H9 (cell line): ENCODE results near the gene ABTB1. TPM values are rescaled to one million over a fixed set of nuclear protein-coding genes. Genes with fewer than 3 reads are reported as not detected.

Source experiments
- DNase-seq: peaks from one replicate; pipeline ENCODE4 v3.0.0-alpha.2; 2017
- H2AFZ ChIP-seq: one replicate; pipeline ENCODE4 v1.6.1; 2013; ENCODE audit warnings: mild to moderate bottlenecking, low read length, control low read depth, moderate library complexity
- H2AK5ac ChIP-seq: 2 replicates; pipeline ENCODE4 v1.6.1; 2013; ENCODE audit warnings: low read length, control low read depth, mixed read lengths; ENCODE audit not compliant: insufficient read length
- H2BK120ac ChIP-seq: one replicate; pipeline ENCODE4 v1.6.1; 2013; ENCODE audit warnings: low read depth, mild to moderate bottlenecking, low read length, control low read depth, inconsistent platforms; ENCODE audit not compliant: poor library complexity, severe bottlenecking
- H2BK12ac ChIP-seq: 2 replicates; pipeline ENCODE4 v1.6.1; 2013; ENCODE audit warnings: low read length, control low read depth, mixed read lengths, low read depth; ENCODE audit not compliant: insufficient read length
- H2BK15ac ChIP-seq: 2 replicates; pipeline ENCODE4 v1.6.1; 2013; ENCODE audit warnings: low read depth, low read length, control low read depth
- H2BK20ac ChIP-seq: one replicate; pipeline ENCODE4 v1.6.1; 2013; ENCODE audit warnings: low read depth, mild to moderate bottlenecking, low read length, control low read depth, inconsistent platforms; ENCODE audit not compliant: poor library complexity, severe bottlenecking
- H2BK5ac ChIP-seq: 2 replicates; pipeline ENCODE4 v1.6.1; 2013; ENCODE audit warnings: low read length, control low read depth, mixed read lengths; ENCODE audit not compliant: insufficient read length
- H3K14ac ChIP-seq: 2 replicates; pipeline ENCODE4 v1.6.1; 2013; ENCODE audit warnings: low read length, control low read depth; ENCODE audit not compliant: insufficient read depth
- H3K18ac ChIP-seq: 2 replicates; pipeline ENCODE4 v1.6.1; 2013; ENCODE audit warnings: low read depth, mild to moderate bottlenecking, mixed read lengths, low read length, control low read depth; ENCODE audit not compliant: insufficient read length
- H3K23ac ChIP-seq: 2 replicates; pipeline ENCODE4 v1.6.1; 2013; ENCODE audit warnings: low read length, control low read depth, mixed read lengths, low read depth; ENCODE audit not compliant: insufficient read length
- H3K23me2 ChIP-seq: 2 replicates; pipeline ENCODE4 v1.6.1; 2013; ENCODE audit warnings: low read depth, mild to moderate bottlenecking, mixed read lengths, low read length, control low read depth; ENCODE audit not compliant: insufficient read length, poor library complexity, severe bottlenecking
- H3K27ac ChIP-seq: 2 replicates; pipeline ENCODE4 v1.5.1; 2013; ENCODE audit warnings: low read length, control low read depth, mixed read lengths, low read depth; ENCODE audit not compliant: insufficient read length
- H3K27me3 ChIP-seq: 2 replicates; pipeline ENCODE4 v1.6.1; 2013; ENCODE audit warnings: low read length, control low read depth, inconsistent platforms; ENCODE audit not compliant: insufficient read depth
- H3K4ac ChIP-seq: 2 replicates; pipeline ENCODE4 v1.6.1; 2013; ENCODE audit warnings: low read depth, mild to moderate bottlenecking, control low read depth, inconsistent platforms, low read length, moderate library complexity
- H3K4me1 ChIP-seq: 2 replicates; pipeline ENCODE4 v1.6.1; 2013; ENCODE audit warnings: low read length, control low read depth, inconsistent platforms; ENCODE audit not compliant: insufficient read depth
- H3K4me2 ChIP-seq: 2 replicates; pipeline ENCODE4 v1.6.1; 2013; ENCODE audit warnings: low read length, control low read depth, mixed read lengths; ENCODE audit not compliant: insufficient read length, insufficient read depth
- H3K56ac ChIP-seq: 2 replicates; pipeline ENCODE4 v1.6.1; 2013; ENCODE audit warnings: low read depth, mild to moderate bottlenecking, mixed read lengths, low read length, control low read depth; ENCODE audit not compliant: insufficient read length
- H3K79me1 ChIP-seq: 2 replicates; pipeline ENCODE4 v1.6.1; 2013; ENCODE audit warnings: low read depth, mild to moderate bottlenecking, moderate library complexity, low read length, control low read depth, inconsistent platforms; ENCODE audit not compliant: insufficient read depth, poor library complexity, severe bottlenecking
- H3K79me2 ChIP-seq: 2 replicates; pipeline ENCODE4 v1.6.1; 2013; ENCODE audit warnings: low read length, control low read depth, inconsistent platforms; ENCODE audit not compliant: insufficient read depth
- H3K9ac ChIP-seq: 2 replicates; pipeline ENCODE4 v1.6.1; 2013; ENCODE audit warnings: low read length, control low read depth, mixed read lengths; ENCODE audit not compliant: insufficient read length; ENCODE audit errors: extremely low read depth
- H3K9me3 ChIP-seq: one replicate; pipeline ENCODE4 v1.6.1; 2013; ENCODE audit warnings: low read depth, low read length, inconsistent platforms; ENCODE audit not compliant: control insufficient read depth
- H3T11ph ChIP-seq: one replicate; pipeline ENCODE4 v1.6.1; 2013; ENCODE audit warnings: mild to moderate bottlenecking, low read length, control low read depth, inconsistent platforms
- H4K20me1 ChIP-seq: one replicate; pipeline ENCODE4 v1.6.1; 2013; ENCODE audit not compliant: control insufficient read depth, insufficient read length, insufficient read depth
- H4K5ac ChIP-seq: 2 replicates; pipeline ENCODE4 v1.6.1; 2013; ENCODE audit warnings: low read depth, mild to moderate bottlenecking, mixed read lengths, low read length, control low read depth; ENCODE audit not compliant: insufficient read length
- H4K8ac ChIP-seq: replicated peaks from 2 replicates; pipeline ENCODE4 v1.6.1; 2013; ENCODE audit warnings: low read length, control low read depth, mixed read lengths, low read depth; ENCODE audit not compliant: insufficient read length
- H4K91ac ChIP-seq: 2 replicates; pipeline ENCODE4 v1.6.1; 2013; ENCODE audit warnings: low read depth, mild to moderate bottlenecking, moderate library complexity, mixed read lengths, low read length, control low read depth; ENCODE audit not compliant: insufficient read length
- H3K27ac Mint-ChIP-seq, 3 experiments: 2 replicates in 2 of 3; 3 replicates in 1 of 3; pipeline ENCODE4 v1.8.0; 2020 to 2021; ENCODE audit warnings: mixed read lengths in 3 of 3, mild to moderate bottlenecking in 1 of 3, moderate library complexity in 1 of 3
- H3K27me3 Mint-ChIP-seq: 2 replicates; pipeline ENCODE4 v1.8.0; 2021; ENCODE audit warnings: low read depth, mild to moderate bottlenecking, moderate library complexity, mixed read lengths
- H3K36me3 Mint-ChIP-seq, 3 experiments: 2 replicates in 2 of 3; 3 replicates in 1 of 3; pipeline ENCODE4 v1.8.0; 2020 to 2021; ENCODE audit warnings: low read depth in 3 of 3, mixed read lengths in 3 of 3; ENCODE audit not compliant: insufficient read depth in 1 of 3
- H3K4me1 Mint-ChIP-seq, 2 experiments: 2 replicates each; pipeline ENCODE4 v1.8.0; 2020; ENCODE audit warnings: mixed read lengths in 2 of 2
- H3K4me3 Mint-ChIP-seq, 2 experiments: 2 replicates in 1 of 2; 3 replicates in 1 of 2; pipeline ENCODE4 v1.8.0; 2020 to 2021; ENCODE audit warnings: mild to moderate bottlenecking in 2 of 2, mixed read lengths in 2 of 2, moderate library complexity in 1 of 2
- H3K9me3 Mint-ChIP-seq, 2 experiments: 2 replicates in 1 of 2; 3 replicates in 1 of 2; pipeline ENCODE4 v1.8.0; 2020; ENCODE audit warnings: mild to moderate bottlenecking in 2 of 2, mixed read lengths in 2 of 2, moderate library complexity in 1 of 2
- CTCF ChIP-seq: fragments of 200-600 bp; sonication (generic); conservative IDR thresholded peaks from 3 replicates; pipeline ENCODE4 v1.8.0; 2021; ENCODE audit warnings: antibody characterized with exemption, mild to moderate bottlenecking
- WGBS: extraction: QIAGEN DNeasy Blood & Tissue Kit; methylation state at CpG from one replicate; pipeline ENCODE4 v1.1.7; 2013; ENCODE audit warnings: missing lambda C conversion rate, low lambda C conversion rate, mixed read lengths; ENCODE audit not compliant: insufficient read length; ENCODE audit errors: extremely low coverage; 5-methylcytosine and 5-hydroxymethylcytosine counted together
- total RNA-seq: library from RNA; stranded (reverse); gene quantifications from 2 replicates; pipeline ENCODE4 v1.2.1, GENCODE V29; 2021

The ABTB1 gene
- total RNA-seq, 1 experiment from 2014 or later = 6.2 TPM

DNA sequence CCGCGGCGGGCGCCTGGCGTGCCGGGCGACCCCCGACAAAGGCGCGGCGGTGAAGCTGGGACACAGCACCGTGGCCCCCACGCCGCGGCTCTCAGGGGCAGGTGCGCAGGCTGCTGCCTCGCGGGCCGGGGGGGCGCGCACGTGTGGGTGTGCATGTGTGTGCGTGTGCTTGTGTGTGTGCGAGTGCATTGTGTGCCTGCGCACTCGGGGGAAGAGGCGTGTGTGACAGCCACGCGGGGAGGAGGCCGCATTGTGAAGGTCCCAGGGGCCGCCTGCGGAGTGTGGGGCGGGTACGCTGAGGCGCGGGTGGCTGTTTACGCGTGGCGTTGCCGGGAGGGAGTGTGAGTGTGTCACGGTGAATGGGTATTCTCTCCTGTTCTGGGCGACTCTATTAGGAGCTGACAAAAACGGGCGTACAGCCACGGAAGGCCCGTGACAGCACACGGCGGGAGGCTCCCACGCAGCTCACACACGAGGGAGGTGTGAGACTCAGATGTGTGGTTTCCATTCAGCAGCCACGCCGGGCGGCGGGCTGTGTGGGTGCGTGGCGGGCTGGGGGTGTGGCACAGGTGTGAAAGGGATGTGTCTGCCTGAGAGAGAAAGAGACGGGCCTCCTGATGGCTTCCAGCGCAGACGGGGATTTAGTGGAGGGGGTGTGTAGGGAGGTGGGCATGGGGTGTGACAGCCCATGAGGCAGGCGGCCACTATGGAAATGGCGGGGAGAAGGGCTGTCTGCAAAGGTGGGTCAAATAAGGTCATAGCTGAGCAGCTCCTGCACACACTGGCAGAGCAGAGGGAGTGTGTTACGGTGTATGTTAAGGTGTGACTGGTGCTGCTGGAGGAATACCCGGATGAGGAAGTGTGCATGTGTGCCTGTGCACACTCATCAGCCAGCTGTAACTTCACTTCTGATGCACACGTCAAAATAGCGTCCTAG, 43.0 kb upstream of the ABTB1 start:
- no peak overlapping the region for H2BK120ac ChIP-seq
- H3K14ac ChIP-seq = peak overlapping the region; percentile 53; the same call in 1 of the 2 replicates
- no peak overlapping the region for H3K27ac ChIP-seq
- H3K4ac ChIP-seq = no peak overlapping the region
- WGBS = no CpG with 5 or more reads among the region's 65 CpGs
- H3K56ac ChIP-seq = no peak overlapping the region
- no peak for DNase-seq
- peaks cover 14% of the 10 kb centered on the region for H3K27me3 ChIP-seq
- H3T11ph ChIP-seq = no peak overlapping the region
- Mint-ChIP-seq H3K4me1 (peaks cover 20 to 40% of the 10 kb centered on the region in 2 experiments), H3K9me3 (peaks cover 7 to 8% of the 10 kb centered on the region in 2 experiments), H3K4me3 (peak overlapping the region; percentile 70 to 87), H3K36me3 (no peaks in the 10 kb centered on the region; a peak in 1 of 7 replicates), H3K27me3 (peaks cover 46% of the 10 kb centered on the region), H3K27ac (no peak overlapping the region; a peak in 1 of 7 replicates)
- H4K8ac ChIP-seq = no peak overlapping the region
- H2BK12ac ChIP-seq = no peak overlapping the region
- no peak overlapping the region for H3K9ac ChIP-seq
- H2AK5ac ChIP-seq = no peak overlapping the region
- no peaks in the 10 kb centered on the region for H3K79me2 ChIP-seq
- no peak for TF ChIP-seq CTCF
- H2AFZ ChIP-seq = no peak overlapping the region
- no peaks in the 10 kb centered on the region for H3K79me1 ChIP-seq
- no peak overlapping the region for H4K5ac ChIP-seq
- no peaks in the 10 kb centered on the region for H3K23me2 ChIP-seq
- no peak overlapping the region for H2BK15ac ChIP-seq
- H3K9me3 ChIP-seq = no peaks in the 10 kb centered on the region
- H3K4me2 ChIP-seq = peak overlapping the region; percentile 54
- no peak overlapping the region for H2BK20ac ChIP-seq
- H3K18ac ChIP-seq = no peak overlapping the region
- no peaks in the 10 kb centered on the region; the same call in 1 of the 2 replicates for H3K4me1 ChIP-seq
- H3K23ac ChIP-seq = no peak overlapping the region
- no peak overlapping the region for H4K91ac ChIP-seq
- H4K20me1 ChIP-seq = peaks cover 5% of the 10 kb centered on the region
- no peak overlapping the region for H2BK5ac ChIP-seq
